Endometrium (tissue), 2 donors: ENCODE data around the gene WNT8B.

Experiments used
- FAIRE-seq: peaks from 2 replicates; lab custom pipeline; 2012; peaks lifted over from hg19 to GRCh38; lab: Jason Lieb, UNC
- donor health status: control.
- donor health status: control.

Gene WNT8B

DNA sequence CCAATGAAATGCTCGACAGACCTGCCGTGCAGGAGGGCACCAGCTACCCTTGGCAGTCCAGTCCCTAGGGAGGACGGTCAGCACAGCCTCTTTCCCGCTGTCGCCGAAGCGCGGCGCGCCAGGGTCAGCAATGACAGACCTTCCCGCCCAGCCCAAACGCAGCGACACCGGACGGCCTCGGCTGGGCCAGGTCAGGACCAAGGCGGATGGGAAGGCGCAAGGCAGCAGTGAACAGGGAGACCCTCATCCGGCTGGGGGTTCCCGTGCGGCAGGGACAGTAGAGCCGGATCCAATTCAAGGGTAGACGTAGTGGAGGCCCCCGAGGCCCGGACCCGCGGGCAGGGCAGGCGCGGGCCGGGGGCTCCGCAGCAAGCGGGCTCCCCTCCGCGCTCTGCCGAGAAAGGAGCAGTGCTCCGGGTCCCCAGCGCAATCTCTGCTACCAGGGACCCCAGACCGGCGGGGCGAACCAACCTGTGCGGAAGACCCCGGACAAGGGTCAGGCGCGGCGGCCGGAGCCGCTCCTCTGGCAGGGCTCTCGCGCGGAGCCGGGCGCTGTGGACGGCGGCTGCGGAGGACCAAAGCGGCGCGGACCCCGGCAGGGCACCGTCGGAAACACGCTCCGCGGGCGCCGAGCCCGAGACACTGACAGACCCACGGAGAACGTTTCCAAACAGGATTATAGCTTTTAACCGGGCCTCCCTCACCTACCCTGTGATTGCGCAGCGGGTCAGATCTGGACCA is 56.7 kb downstream of the WNT8B start, which contains the start of gene SEC31B:
TSS of gene SEC31B (minus strand) at position 551 of the 741 bp plus-strand sequence. CDS start 2,909 bp downstream, outside the sequence.
- no peak for FAIRE-seq

DNA sequence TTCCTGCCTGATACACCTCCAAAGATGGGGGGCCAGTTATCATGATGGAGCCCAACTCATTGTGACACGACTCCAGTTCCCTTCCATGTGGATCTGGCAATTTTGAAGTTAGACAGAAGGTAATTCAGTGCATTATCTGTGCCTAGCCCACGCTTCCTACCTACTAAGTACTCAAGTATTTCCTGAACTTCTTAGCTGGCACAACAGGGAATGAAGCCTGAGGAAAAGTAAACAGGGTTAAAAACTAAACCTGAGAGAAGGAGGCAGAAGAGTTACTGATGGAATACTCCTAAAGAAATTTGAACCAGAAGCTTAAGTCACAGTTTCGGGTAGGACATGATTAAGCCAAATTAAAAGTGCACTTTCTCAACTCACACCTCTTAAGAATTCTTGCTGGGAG is 58.0 kb downstream of the WNT8B start:
- no peak for FAIRE-seq

DNA sequence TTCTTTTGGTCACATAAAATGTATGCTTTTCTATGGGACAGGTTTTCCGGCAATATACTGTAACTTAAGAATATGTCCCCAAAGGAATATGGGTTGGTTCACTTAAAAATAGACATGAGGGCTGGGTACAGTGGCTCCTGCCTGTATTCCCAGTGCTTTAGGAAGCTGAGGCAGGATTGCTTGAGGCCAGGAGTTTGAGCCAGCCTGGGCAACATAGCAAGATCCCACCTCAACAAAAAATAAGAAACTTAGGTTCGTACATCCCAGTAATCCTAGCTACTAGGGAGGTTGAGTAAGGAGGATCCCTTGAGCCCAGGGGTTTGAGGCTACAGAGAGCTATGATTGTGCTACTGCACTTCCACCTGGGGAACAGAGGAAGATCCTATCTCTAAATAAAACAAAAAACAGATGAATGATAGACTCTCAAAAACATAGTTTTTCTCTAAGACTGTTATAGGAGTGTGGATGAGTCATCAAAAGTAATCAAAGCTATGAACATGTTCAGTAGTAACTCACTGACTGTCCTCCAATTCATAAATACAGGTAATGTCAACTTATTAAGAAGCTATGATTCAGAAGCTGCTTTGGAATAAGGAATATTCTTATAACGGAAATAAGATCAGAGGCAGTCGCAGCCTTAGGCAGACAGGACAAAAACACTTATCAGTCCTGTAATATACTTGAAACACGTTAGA is 59.4 kb downstream of the WNT8B start:
- no peak for FAIRE-seq

DNA sequence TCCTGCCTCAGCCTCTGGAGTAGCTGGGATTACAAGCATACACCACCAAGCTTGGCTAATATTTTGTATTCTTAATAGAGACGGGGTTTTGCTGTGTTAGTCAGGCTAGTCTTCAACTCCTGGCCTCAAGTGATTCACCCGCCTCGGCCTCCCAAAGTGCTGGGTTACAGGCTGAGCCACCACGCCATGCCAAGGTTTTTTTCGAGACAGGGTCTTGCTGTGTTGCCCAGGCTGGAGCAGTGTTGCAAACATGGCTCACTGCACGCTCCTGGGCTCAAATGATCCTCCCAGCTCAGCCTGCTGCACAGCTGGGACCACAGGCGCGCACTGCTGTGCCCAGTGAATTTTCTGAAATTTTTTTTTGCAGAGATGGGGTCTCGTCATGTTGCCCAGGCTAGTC is 60.1 kb downstream of the WNT8B start:
- no peak for FAIRE-seq

DNA sequence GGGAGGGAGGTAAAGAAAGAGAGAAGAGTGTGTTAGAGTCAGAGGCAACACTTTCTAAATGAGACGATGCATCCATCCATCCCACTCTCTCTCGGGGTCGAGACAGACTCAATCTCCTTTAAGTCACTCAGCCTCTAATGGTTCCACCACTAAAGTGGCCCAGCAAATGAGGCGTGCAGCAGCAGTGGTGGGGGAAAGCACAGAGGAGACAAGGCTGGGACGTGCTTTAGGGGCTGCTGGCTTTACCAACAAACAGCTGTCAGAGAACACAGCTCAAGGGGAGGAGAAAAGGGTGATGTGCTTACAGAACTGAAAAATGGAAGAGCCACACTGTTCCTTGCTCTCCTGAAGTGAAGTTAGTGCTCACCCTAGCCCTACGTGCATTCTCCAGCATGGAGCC is 61.4 kb downstream of the WNT8B start:
- no peak for FAIRE-seq

DNA sequence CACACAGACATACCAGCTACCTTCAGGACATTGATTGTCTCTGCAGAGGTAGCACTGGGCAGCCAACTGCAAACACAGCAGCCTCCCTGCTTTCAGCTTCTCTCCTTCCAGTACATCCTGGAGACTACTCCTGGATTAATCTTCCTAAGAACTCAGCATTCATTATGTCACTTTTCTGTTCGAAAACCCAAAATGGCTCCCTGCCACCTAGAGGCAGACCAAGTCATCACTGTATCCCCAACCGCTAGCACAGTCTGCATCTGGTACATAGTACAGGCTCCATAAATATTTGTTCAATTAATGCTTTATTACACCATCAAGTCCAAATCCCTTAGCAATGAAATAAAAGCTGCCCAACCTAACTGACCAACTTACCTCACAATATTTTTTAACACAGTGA is 61.8 kb downstream of the WNT8B start:
- no peak for FAIRE-seq

DNA sequence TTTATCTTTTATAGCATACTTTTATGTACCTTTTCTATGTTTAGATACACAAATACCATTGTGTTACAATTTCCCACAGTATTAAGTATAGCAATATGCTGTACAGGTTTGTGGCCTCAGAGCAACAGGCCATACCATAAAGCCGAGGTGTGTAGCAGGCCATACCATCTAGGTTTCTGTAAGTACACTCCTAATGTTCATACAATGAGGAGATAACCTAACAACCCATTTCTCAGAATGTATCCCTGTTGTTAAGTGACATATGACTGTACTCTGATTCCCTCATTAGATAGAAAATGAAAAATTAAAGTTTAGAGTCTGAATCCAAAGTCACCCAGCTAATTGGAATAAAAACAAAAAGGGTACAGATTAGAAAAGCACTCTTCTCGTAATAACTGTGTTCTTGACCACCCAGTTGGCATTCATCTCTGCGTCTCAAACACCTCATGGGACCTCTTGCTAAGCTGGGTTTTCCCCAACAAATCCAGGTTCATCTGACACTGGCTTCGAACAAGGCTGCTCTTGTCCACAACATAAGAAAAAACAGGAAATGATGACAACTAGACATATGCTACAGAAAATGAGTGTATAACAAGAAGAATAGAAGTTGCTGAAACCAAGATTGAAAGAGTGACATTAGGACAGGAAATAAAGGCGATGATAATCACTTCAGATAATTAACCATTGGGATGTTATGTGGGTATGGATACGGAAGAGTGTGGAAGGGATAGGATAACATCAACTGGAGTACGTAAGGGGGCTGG is 65.5 kb downstream of the WNT8B start:
- FAIRE-seq, result no peak

DNA sequence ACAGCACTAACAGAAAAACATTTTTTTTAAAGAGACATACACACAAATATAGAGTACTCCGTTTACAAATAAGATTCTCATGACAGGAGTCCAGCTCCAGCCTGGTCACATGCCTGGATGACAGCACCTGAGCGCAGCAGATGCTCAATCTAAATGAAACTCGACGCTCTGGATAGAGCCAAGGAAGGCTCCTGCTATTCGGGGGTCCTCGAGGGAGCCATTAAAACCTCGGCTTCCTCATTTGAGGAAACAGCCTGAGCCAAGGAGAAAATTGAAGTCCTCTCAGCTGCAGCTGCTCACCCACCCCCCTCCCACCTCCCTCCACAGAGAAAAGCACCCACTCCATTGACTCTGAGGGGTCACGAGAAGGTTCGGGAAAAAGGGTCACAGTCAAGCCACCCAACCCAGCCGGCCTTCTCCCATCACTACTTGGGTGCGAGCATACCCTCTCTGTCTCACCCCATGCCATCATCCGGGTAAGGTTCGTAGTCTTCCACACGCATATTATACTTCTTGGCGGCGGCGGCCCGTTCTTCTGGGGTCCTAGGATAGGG is 66.2 kb downstream of the WNT8B start:
- no peak for FAIRE-seq

DNA sequence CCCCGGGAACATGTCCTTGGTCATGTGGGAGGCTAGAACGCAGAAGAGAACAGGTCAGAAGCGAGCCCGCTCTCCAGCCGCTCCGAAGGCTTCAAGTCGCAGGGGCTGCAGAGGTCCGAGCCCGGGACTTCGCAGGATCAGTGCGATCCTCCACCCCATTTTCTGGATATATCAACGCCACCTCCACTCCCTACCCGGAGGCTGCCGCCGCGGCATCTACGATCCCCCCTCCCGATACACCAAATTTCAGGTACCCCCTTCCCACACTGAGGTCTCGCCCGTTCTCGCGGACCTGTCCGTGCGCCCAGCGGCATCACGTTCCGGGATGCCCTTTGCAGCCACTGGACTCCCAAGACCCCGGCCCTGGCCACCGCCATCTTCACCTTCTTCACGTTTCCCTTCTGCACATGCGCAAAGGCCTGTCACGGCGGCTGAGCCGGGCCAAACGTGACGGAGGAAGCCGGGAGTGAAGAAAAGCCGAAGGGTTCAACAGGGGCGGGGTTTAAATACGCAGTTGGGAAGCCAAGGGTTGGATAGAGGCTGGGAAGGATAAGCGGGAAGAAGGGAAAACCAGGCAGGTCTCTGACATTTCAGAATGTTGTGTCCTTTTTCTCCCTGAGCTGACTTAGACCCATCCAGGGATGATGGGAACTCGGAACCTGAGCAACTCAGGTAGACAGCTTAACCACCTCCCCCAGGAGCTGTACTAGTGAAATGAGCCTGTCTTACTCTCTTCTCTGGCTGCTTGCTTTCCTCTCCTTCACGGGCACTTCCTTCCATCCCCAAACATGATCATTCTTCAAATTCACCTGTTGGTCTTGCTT is 66.9 kb downstream of the WNT8B start, which contains the start of gene NDUFB8:
TSS of gene NDUFB8 (minus strand) at position 397 of the 824 bp plus-strand sequence. CDS start at position 377, 20 bp downstream.
- no peak for FAIRE-seq

DNA sequence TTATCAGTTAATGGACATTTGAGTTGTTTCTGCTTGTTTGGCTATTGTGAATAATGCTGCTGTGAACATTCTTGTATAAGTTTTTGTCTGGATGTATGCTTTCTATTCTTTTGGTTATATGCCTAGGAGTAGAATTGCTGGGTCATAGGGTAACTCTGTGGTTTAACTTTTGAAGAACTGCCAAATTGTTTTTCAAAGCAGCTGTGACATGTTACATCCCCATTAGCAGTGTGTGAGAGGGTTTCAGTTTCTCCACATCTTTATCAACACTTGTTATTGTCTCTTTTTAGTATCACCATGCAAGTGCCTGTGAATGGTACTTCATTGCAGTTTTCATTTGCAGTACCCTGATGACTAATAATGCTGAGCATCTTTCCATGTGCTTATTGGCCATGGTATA is 69.0 kb downstream of the WNT8B start:
- FAIRE-seq, result no peak
